Adrenal gland (tissue), 5 donors: ENCODE results near the gene TMEM17.

Experiments used
- POLR2A ChIP-seq, 2 donors: fragments of 450-650 bp; IDR thresholded peaks; one replicate each; pipeline ENCODE4 v1.6.1; 2017; ENCODE audit warnings: antibody characterized with exemption in 2 of 2, mild to moderate bottlenecking in 2 of 2, moderate library complexity in 1 of 2
- TF ChIP-seq, protein P1 (sequence below), 6 experiments: fragments of 450-650 bp in 4 of 6; fragments of 200-600 bp in 2 of 6; sonication (generic) in 1 of 6; IDR thresholded peaks; 1 replicate in 5 of 6; 2 replicates in 1 of 6; pipeline versions ENCODE4 v1.5.1 to v1.8.0; 2016 to 2021; ENCODE audit warnings: antibody characterized with exemption in 6 of 6, mild to moderate bottlenecking in 2 of 6, moderate library complexity in 1 of 6
- donor health status: DM: no; HTN: no; CAD: no.

GRCh38 chr2:62511636-62512035 lies 5.6 kb upstream of the TMEM17 start:
- TF ChIP-seq, protein P1, sequence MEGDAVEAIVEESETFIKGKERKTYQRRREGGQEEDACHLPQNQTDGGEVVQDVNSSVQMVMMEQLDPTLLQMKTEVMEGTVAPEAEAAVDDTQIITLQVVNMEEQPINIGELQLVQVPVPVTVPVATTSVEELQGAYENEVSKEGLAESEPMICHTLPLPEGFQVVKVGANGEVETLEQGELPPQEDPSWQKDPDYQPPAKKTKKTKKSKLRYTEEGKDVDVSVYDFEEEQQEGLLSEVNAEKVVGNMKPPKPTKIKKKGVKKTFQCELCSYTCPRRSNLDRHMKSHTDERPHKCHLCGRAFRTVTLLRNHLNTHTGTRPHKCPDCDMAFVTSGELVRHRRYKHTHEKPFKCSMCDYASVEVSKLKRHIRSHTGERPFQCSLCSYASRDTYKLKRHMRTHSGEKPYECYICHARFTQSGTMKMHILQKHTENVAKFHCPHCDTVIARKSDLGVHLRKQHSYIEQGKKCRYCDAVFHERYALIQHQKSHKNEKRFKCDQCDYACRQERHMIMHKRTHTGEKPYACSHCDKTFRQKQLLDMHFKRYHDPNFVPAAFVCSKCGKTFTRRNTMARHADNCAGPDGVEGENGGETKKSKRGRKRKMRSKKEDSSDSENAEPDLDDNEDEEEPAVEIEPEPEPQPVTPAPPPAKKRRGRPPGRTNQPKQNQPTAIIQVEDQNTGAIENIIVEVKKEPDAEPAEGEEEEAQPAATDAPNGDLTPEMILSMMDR (IDR thresholded peaks at IDR 0.05) = no peak
- no peak for TF ChIP-seq POLR2A (IDR thresholded peaks at IDR 0.05)
